Measurements from ENCODE around the gene DNTT. TPM values are rescaled to one million over a fixed set of nuclear protein-coding genes. Genes with fewer than 3 reads are reported as not detected.

Gene DNTT
- total and polyA plus RNA-seq, 7 donors = 0.01 TPM; not detected in 6

- DNase-seq (no peak), ATAC-seq (no peak)
- Histone ChIP-seq H3K4me3 (no peak overlapping the region), H3K36me3 (ENCODE audit: insufficient read depth in 1 of 2, low read depth in 1 of 2) (no peaks in the 10 kb centered on the region), H3K9me3 (no peaks in the 10 kb centered on the region), H3K4me1 (no peaks in the 10 kb centered on the region), H3K27ac (no peak overlapping the region), H3K27me3 (ENCODE audit: insufficient read depth in 3 of 3, low read length in 2 of 3) (peaks cover 0 to 14% (median 6%) of the 10 kb centered on the region in 3 donors)
- WGBS, 3 donors = 69 to 82% (median 70%) methylated on average over 2 of the region's 2 CpGs
- TF ChIP-seq, protein P1, sequence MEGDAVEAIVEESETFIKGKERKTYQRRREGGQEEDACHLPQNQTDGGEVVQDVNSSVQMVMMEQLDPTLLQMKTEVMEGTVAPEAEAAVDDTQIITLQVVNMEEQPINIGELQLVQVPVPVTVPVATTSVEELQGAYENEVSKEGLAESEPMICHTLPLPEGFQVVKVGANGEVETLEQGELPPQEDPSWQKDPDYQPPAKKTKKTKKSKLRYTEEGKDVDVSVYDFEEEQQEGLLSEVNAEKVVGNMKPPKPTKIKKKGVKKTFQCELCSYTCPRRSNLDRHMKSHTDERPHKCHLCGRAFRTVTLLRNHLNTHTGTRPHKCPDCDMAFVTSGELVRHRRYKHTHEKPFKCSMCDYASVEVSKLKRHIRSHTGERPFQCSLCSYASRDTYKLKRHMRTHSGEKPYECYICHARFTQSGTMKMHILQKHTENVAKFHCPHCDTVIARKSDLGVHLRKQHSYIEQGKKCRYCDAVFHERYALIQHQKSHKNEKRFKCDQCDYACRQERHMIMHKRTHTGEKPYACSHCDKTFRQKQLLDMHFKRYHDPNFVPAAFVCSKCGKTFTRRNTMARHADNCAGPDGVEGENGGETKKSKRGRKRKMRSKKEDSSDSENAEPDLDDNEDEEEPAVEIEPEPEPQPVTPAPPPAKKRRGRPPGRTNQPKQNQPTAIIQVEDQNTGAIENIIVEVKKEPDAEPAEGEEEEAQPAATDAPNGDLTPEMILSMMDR (IDR thresholded peaks at IDR 0.05) = no peak
- intact Hi-C loops (cut with DNase I) = no loop called here
Measured at GRCh38 chr10:96313344-96313743, 9.1 kb downstream of the DNTT start.

GRCh38 chr10:96317067-96317833 is 13.0 kb downstream of the DNTT start:
- intact Hi-C loops (cut with DNase I) = no loop called here
- no peak overlapping the region for H3K27ac ChIP-seq
- TF ChIP-seq, protein P1 (IDR thresholded peaks at IDR 0.05) = no peak
- ATAC-seq = no peak
- no peaks in the 10 kb centered on the region for H3K9me3 ChIP-seq
- no peak for DNase-seq
- 74 to 90% (median 78%) methylated on average over 4 of the region's 4 CpGs for WGBS, 3 donors
- peaks cover 0 to 19% (median 5%) of the 10 kb centered on the region in 3 donors for H3K27me3 ChIP-seq (ENCODE audit: insufficient read depth in 3 of 3, low read length in 2 of 3)
- H3K36me3 ChIP-seq (ENCODE audit: insufficient read depth in 1 of 2, low read depth in 1 of 2) = no peaks in the 10 kb centered on the region
- no peak overlapping the region for H3K4me3 ChIP-seq
- no peaks in the 10 kb centered on the region for H3K4me1 ChIP-seq

DNA sequence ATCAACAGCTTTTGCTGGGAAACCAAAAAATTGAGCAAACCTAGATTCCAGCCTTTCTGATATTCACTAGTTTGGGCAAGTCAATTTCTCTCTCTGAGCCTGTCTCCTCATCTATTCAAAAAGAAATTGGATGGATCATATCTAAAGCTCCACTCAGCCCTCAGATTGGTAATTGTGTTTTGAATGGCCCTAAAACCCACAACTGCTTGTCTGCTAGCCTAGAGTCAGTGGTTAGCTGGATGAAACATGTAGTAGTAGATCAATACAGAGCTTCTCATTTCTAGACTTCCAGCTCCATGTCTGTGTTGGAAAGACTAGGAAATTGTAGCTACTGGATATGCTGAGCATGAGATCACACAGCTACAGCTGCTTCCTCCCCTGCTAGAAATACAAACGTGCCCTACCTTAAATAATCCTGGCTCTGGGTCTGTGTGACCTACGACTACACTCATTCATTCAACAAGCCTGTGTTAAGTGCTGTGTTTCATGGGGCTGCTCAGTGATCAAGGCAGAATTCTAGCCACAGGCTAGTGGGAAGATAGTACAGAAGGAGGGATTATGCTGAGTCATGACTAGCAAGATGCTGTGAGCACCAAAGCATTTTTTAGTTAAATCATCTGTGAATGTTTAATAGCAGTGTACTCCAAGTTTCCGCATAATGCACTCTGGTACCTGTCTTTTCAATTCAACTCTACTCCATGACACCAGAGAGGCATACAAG is 15.7 kb downstream of the DNTT start:
- peak in 1 of 4 donors; percentile 27 for ATAC-seq
- H3K4me1 ChIP-seq = no peaks in the 10 kb centered on the region
- 25 to 32% (median 31%) methylated on average over 3 of the region's 3 CpGs for WGBS, 3 donors
- no peak overlapping the region for H3K4me3 ChIP-seq
- no peaks in the 10 kb centered on the region for H3K9me3 ChIP-seq
- peaks cover 0 to 22% (median 5%) of the 10 kb centered on the region in 3 donors for H3K27me3 ChIP-seq (ENCODE audit: insufficient read depth in 3 of 3, low read length in 2 of 3)
- TF ChIP-seq, protein P1 (IDR thresholded peaks at IDR 0.05) = no peak
- no peak overlapping the region for H3K27ac ChIP-seq
- no peaks in the 10 kb centered on the region for H3K36me3 ChIP-seq (ENCODE audit: insufficient read depth in 1 of 2, low read depth in 1 of 2)
- DNase-seq = no peak
- intact Hi-C loops (cut with DNase I) = no loop called here

- WGBS, 3 donors = 52 to 56% (median 55%) methylated on average over 5 of the region's 5 CpGs
- H3K36me3 ChIP-seq (ENCODE audit: insufficient read depth in 1 of 2, low read depth in 1 of 2) = no peaks in the 10 kb centered on the region
- H3K27me3 ChIP-seq (ENCODE audit: insufficient read depth in 3 of 3, low read length in 2 of 3) = peaks cover 2 to 15% (median 5%) of the 10 kb centered on the region in 3 donors
- no peaks in the 10 kb centered on the region for H3K4me1 ChIP-seq
- H3K4me3 ChIP-seq = no peak overlapping the region
- no peak overlapping the region for H3K27ac ChIP-seq
- TF ChIP-seq, protein P1 (IDR thresholded peaks at IDR 0.05) = no peak
- DNase-seq (no peak), ATAC-seq (no peak)
- H3K9me3 ChIP-seq = no peaks in the 10 kb centered on the region
- intact Hi-C loops (cut with DNase I) = no loop called here
Measured at GRCh38 chr10:96321822-96322221, 17.6 kb downstream of the DNTT start.

Data from psoas muscle (tissue), 8 donors.